Neural crest cell (in vitro differentiated cells): Measurements from ENCODE around the gene NHLRC4. TPM values are rescaled to one million over a fixed set of nuclear protein-coding genes. Genes with fewer than 3 reads are reported as not detected.

Experiments used
- DNase-seq: peaks from one replicate; pipeline ENCODE4 v3.0.0; 2021; ENCODE audit warnings: low read depth, mixed read lengths, low spot score
- H3K27ac Mint-ChIP-seq: one replicate; pipeline ENCODE4 v1.8.0; 2021; ENCODE audit warnings: mild to moderate bottlenecking, mixed read lengths; ENCODE audit not compliant: unreplicated experiment
- H3K27me3 Mint-ChIP-seq: 2 replicates; pipeline ENCODE4 v1.8.0; 2021; ENCODE audit warnings: low read depth, mild to moderate bottlenecking, mixed read lengths
- H3K36me3 Mint-ChIP-seq: 2 replicates; pipeline ENCODE4 v1.8.0; 2021; ENCODE audit warnings: low read depth, mild to moderate bottlenecking, mixed read lengths
- H3K4me1 Mint-ChIP-seq: 2 replicates; pipeline ENCODE4 v1.8.0; 2021; ENCODE audit warnings: mixed read lengths
- H3K4me3 Mint-ChIP-seq: one replicate; pipeline ENCODE4 v1.8.0; 2021; ENCODE audit warnings: mild to moderate bottlenecking, mixed read lengths
- H3K9me3 Mint-ChIP-seq: 2 replicates; pipeline ENCODE4 v1.8.0; 2021; ENCODE audit warnings: mixed read lengths
- total RNA-seq: library from RNA; stranded (reverse); gene quantifications from 2 replicates; pipeline ENCODE4 v1.2.1, GENCODE V29; 2021
- TF ChIP-seq, protein P1 (sequence below): fragments of 200-600 bp; sonication (generic); conservative IDR thresholded peaks from 2 replicates; pipeline ENCODE4 v1.5.0; 2021; ENCODE audit warnings: antibody characterized with exemption, mild to moderate bottlenecking

Gene NHLRC4
- total RNA-seq, 1 donor from 2014 or later, result 0.86 TPM

DNA sequence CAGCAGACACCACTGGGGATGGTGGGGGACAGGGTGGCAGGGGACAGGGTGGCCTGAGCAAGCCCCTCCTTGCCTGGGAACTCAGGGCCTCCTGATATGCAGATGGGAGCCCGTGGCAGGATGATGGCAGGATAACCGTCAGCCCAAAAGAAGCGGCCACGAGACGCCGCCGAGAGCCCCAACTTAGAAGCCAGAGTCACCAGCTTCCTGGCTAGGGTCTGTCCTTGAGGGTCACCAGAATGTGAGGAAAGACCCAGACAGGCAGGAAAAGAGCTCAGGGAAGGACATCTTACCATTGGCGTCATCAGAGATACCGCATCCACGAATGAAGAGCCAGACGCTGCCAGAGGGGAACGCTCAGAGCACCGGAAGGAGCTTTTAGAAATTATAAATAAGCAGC is 42.5 kb downstream of the NHLRC4 start:
- TF ChIP-seq, protein P1, sequence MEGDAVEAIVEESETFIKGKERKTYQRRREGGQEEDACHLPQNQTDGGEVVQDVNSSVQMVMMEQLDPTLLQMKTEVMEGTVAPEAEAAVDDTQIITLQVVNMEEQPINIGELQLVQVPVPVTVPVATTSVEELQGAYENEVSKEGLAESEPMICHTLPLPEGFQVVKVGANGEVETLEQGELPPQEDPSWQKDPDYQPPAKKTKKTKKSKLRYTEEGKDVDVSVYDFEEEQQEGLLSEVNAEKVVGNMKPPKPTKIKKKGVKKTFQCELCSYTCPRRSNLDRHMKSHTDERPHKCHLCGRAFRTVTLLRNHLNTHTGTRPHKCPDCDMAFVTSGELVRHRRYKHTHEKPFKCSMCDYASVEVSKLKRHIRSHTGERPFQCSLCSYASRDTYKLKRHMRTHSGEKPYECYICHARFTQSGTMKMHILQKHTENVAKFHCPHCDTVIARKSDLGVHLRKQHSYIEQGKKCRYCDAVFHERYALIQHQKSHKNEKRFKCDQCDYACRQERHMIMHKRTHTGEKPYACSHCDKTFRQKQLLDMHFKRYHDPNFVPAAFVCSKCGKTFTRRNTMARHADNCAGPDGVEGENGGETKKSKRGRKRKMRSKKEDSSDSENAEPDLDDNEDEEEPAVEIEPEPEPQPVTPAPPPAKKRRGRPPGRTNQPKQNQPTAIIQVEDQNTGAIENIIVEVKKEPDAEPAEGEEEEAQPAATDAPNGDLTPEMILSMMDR, result no peak
- Mint-ChIP-seq H3K4me3 (no peak overlapping the region), H3K27ac (no peak overlapping the region), H3K4me1 (peaks cover 8% of the 10 kb centered on the region), H3K36me3 (peaks cover 25% of the 10 kb centered on the region), H3K27me3 (no peaks in the 10 kb centered on the region), H3K9me3 (peaks cover 4% of the 10 kb centered on the region)
- no peak for DNase-seq

DNA sequence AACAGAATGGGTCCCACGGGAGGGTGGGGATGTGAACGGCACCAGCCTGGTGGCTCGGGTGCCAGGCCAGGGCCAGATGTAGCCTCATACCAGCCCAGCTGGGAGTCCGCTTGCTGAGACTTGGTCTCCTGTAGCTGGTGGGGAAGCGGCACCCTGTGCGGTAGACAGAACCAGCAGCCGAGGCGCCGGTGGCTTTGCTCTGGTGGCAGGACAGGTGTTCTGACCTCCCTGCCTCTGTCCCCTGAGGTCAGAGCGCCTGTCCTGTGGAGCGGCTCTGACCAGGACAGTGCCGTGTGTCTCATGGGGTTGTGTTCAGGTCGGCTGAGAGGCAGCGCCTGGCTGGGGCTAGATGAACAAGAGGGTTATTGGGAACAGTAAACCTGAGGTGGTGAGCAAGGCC is 43.2 kb downstream of the NHLRC4 start:
- no peaks in the 10 kb centered on the region for H3K27me3 Mint-ChIP-seq
- TF ChIP-seq, protein P1, result no peak
- peaks cover 2% of the 10 kb centered on the region for H3K9me3 Mint-ChIP-seq
- no peak overlapping the region for H3K4me3 Mint-ChIP-seq
- H3K36me3 Mint-ChIP-seq, result peaks cover 27% of the 10 kb centered on the region
- peaks cover 8% of the 10 kb centered on the region for H3K4me1 Mint-ChIP-seq
- no peak overlapping the region for H3K27ac Mint-ChIP-seq
- no peak for DNase-seq

DNA sequence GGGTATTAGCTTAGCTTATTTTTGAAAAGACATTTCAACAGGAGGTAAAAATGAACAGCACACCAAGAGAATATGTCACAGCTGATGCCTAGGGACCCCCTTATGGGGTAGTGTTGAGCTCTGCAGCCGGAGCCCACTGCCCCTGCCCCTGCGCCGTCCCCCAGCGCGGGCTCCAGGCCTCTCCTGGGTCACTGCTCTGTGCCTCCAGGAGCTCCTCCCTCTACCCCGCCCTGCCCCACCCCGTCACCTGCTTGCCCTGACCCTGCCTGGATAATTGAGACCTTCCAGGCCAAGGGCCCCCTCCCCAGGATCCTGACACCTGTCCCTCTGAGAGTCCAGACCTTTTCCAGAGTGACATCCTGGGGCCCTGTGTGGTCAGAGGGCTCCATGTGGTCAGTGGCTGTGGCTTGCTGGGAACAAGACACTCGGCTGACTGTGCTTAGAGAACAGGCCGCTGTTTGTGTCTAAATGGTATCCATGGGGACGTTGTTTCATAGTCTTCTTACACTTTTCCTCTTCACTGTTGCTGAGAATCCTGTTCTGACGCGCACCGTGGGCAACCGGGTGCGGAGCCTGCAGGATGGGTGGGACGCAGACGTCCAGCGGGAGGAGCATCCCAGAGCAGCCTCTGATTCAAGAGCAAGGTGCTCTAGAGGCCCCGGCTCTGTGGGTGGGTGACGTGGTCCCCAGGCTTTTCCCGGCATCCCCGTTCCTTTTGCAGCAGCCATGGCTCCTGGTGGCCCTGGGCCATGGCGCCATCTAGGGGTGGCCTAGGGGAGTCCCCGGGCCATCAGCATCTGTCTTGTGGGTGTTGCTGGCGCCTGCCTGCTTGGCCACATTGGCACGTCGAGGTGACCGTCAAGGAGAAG is 43.9 kb downstream of the NHLRC4 start:
- Mint-ChIP-seq H3K4me1 (peaks cover 8% of the 10 kb centered on the region), H3K27me3 (no peaks in the 10 kb centered on the region)

DNA sequence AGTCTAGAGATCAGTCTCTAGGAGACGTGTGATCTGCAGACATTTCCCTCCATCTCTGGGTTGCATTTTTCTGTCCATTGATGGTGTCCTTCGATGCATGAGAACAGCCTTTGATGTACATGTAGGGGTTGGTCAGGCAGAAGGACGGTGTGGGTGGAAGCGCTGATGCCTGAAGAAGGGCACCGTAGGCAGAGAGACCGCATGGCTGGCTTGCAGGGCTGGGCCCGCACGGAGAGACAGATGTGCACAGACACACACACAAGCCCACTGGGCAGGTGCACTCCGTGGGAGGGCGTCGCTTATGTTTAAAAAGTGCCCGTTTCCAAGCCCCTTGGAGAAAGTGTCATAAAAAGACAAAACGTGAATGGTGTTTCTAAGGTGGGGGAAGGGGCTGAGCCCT is 48.3 kb downstream of the NHLRC4 start:
- Mint-ChIP-seq H3K36me3 (peaks cover 18% of the 10 kb centered on the region), H3K27me3 (no peaks in the 10 kb centered on the region), H3K4me1 (peaks cover 4% of the 10 kb centered on the region), H3K4me3 (no peak overlapping the region), H3K27ac (peak overlapping the region; percentile 27), H3K9me3 (peaks cover 2% of the 10 kb centered on the region)
- TF ChIP-seq, protein P1, result no peak
- no peak for DNase-seq

More for the DNA sequence above, 43.9 kb downstream of the NHLRC4 start:
- no peak for DNase-seq
- Mint-ChIP-seq H3K36me3 (peaks cover 21% of the 10 kb centered on the region), H3K27ac (peak overlapping the region; percentile 88), H3K4me3 (no peak overlapping the region), H3K9me3 (peaks cover 2% of the 10 kb centered on the region)
- TF ChIP-seq, protein P1, result peak; percentile 64

DNA sequence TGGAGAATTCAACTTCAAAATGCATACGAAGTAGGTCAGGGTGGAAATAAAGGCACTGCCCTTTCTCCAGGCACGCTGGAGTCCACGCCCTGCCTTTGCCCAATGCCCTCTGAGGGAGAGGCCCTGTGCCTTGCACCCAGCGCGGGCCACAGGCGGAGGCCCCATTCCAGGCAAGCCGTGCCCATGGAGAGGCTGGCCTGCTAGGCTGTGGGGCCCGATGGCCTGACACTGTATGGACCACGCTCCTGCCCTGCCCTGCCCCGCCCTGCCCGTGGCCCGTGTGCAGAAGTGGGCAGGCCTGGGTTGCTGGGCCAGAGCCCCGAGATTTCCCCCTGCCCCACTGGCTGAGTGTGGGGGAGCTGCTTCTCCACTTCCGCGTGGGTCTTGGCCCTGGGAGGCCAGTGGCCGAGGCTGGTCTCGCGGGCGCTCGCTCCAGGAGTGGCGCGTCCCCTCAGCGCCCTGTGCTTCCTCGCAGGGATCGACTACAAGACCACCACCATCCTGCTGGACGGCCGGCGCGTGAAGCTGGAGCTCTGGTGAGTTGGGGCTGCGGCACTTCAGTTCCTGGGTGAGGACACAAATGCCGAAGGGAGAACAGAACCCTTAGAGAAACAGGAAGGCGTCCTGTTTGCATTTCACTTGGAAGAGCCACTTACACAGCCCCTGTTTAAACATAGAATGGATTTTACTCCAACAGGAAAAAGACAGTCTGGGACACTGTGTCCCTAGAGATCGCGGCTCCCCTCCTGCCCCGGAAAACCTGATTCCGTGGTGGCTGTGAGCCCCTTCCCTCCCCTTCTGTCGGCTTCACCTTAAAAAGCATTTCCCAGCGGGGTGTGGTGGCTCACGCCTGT is 50.2 kb downstream of the NHLRC4 start:
- peaks cover 13% of the 10 kb centered on the region for H3K36me3 Mint-ChIP-seq

More for the DNA sequence above, 50.2 kb downstream of the NHLRC4 start:
- Mint-ChIP-seq H3K27me3 (no peaks in the 10 kb centered on the region), H3K27ac (no peak overlapping the region), H3K4me1 (peaks cover 6% of the 10 kb centered on the region), H3K4me3 (no peak overlapping the region), H3K9me3 (peaks cover 2% of the 10 kb centered on the region)
- DNase-seq, result no peak
- TF ChIP-seq, protein P1, result no peak
